ENCODE data around the gene NCK1. TPM values are rescaled to one million over a fixed set of nuclear protein-coding genes. Genes with fewer than 3 reads are reported as not detected.

The NCK1 gene
- total and polyA plus RNA-seq, 2 donors (not counting 1 experiment from before 2014, with no cell fraction given) = 59.5 to 62.7 TPM

- Histone ChIP-seq H3K36me3 (ENCODE audit: control insufficient read depth, insufficient read depth, low read length) (no peaks in the 10 kb centered on the region), H2AFZ (ENCODE audit: low read length) (no peak overlapping the region), H3K9me3 (ENCODE audit: control insufficient read depth, insufficient read depth, low read depth, low read length) (no peaks in the 10 kb centered on the region), H3K4me3 (replicated peaks in 1 of 4; ENCODE audit: control extremely low read depth in 1 of 4, insufficient read depth in 1 of 4, low read depth in 3 of 4, low read length in 4 of 4) (no peak overlapping the region), H3K79me2 (ENCODE audit: control insufficient read depth, insufficient read depth, low read length) (no peaks in the 10 kb centered on the region), H3K27ac (ENCODE audit: insufficient read depth, low read length) (no peak overlapping the region), H4K20me1 (ENCODE audit: control insufficient read depth, extremely low read depth, insufficient read depth, low read length) (no peaks in the 10 kb centered on the region), H3K9ac (ENCODE audit: insufficient read depth, low read length) (no peak overlapping the region), H3K4me1 (ENCODE audit: control insufficient read depth, extremely low read depth, insufficient read depth, low read length) (no peaks in the 10 kb centered on the region), H3K4me2 (ENCODE audit: extremely low read depth, insufficient read depth, low read length) (no peak overlapping the region), H3K27me3 (ENCODE audit: control insufficient read depth, insufficient read depth, low read length) (no peaks in the 10 kb centered on the region)
- TF ChIP-seq CTCF (conservative IDR thresholded peaks at IDR 0.05 in 1 of 2, IDR thresholded peaks at IDR 0.05 in 1 of 2; ENCODE audit: low read depth in 1 of 2, low read length in 2 of 2) = no peak
- TF ChIP-seq EZH2 (IDR thresholded peaks at IDR 0.05; ENCODE audit: low read length, missing control alignments) = no peak
- DNase-seq (ENCODE audit: low read depth in 2 of 2) = no peak
Observed at GRCh38 chr3:136973352-136973751, 111.3 kb downstream of the NCK1 start.

GRCh38 chr3:136974670-136975069 is 112.7 kb downstream of the NCK1 start:
- H3K27me3 ChIP-seq (ENCODE audit: control insufficient read depth, insufficient read depth, low read length) = no peaks in the 10 kb centered on the region
- H3K79me2 ChIP-seq (ENCODE audit: control insufficient read depth, insufficient read depth, low read length) = no peaks in the 10 kb centered on the region
- DNase-seq (ENCODE audit: low read depth in 2 of 2) = no peak
- H3K9ac ChIP-seq (ENCODE audit: insufficient read depth, low read length) = no peak overlapping the region
- no peak overlapping the region for H3K27ac ChIP-seq (ENCODE audit: insufficient read depth, low read length)
- no peaks in the 10 kb centered on the region for H3K4me1 ChIP-seq (ENCODE audit: control insufficient read depth, extremely low read depth, insufficient read depth, low read length)
- no peak overlapping the region for H3K4me2 ChIP-seq (ENCODE audit: extremely low read depth, insufficient read depth, low read length)
- H3K9me3 ChIP-seq (ENCODE audit: control insufficient read depth, insufficient read depth, low read depth, low read length) = no peaks in the 10 kb centered on the region
- H3K4me3 ChIP-seq (replicated peaks in 1 of 4; ENCODE audit: control extremely low read depth in 1 of 4, insufficient read depth in 1 of 4, low read depth in 3 of 4, low read length in 4 of 4) = no peak overlapping the region
- no peak overlapping the region for H2AFZ ChIP-seq (ENCODE audit: low read length)
- no peak for TF ChIP-seq EZH2 (IDR thresholded peaks at IDR 0.05; ENCODE audit: low read length, missing control alignments)
- TF ChIP-seq CTCF (conservative IDR thresholded peaks at IDR 0.05 in 1 of 2, IDR thresholded peaks at IDR 0.05 in 1 of 2; ENCODE audit: low read depth in 1 of 2, low read length in 2 of 2) = no peak
- no peaks in the 10 kb centered on the region for H3K36me3 ChIP-seq (ENCODE audit: control insufficient read depth, insufficient read depth, low read length)
- no peaks in the 10 kb centered on the region for H4K20me1 ChIP-seq (ENCODE audit: control insufficient read depth, extremely low read depth, insufficient read depth, low read length)

DNA sequence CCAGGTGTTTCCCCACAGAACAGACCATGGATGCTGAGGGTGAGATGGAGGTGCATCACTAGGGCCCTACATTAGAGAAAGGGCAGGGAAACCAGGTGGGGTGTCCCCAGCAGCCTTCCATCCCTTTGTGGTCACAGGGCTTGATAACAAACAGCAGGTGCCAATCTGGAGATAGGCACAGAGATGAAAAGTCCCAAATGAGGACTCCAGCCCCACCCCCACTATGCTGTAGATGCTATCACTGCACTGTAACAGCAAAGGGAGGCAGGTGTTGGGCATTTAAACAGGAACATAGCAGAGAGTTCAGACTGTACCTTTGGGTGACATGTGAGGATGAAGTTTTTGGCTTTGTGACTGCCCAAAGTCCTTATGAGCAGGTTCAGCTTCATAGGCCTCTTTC is 117.2 kb downstream of the NCK1 start:
- H3K9ac ChIP-seq (ENCODE audit: insufficient read depth, low read length) = no peak overlapping the region
- H3K36me3 ChIP-seq (ENCODE audit: control insufficient read depth, insufficient read depth, low read length) = no peaks in the 10 kb centered on the region
- H3K9me3 ChIP-seq (ENCODE audit: control insufficient read depth, insufficient read depth, low read depth, low read length) = no peaks in the 10 kb centered on the region
- DNase-seq (ENCODE audit: low read depth in 2 of 2) = no peak
- TF ChIP-seq CTCF (conservative IDR thresholded peaks at IDR 0.05 in 1 of 2, IDR thresholded peaks at IDR 0.05 in 1 of 2; ENCODE audit: low read depth in 1 of 2, low read length in 2 of 2) (no peak), EZH2 (IDR thresholded peaks at IDR 0.05; ENCODE audit: low read length, missing control alignments) (no peak)
- H3K27me3 ChIP-seq (ENCODE audit: control insufficient read depth, insufficient read depth, low read length) = no peaks in the 10 kb centered on the region
- no peaks in the 10 kb centered on the region for H4K20me1 ChIP-seq (ENCODE audit: control insufficient read depth, extremely low read depth, insufficient read depth, low read length)
- H3K27ac ChIP-seq (ENCODE audit: insufficient read depth, low read length) = no peak overlapping the region
- no peak overlapping the region for H2AFZ ChIP-seq (ENCODE audit: low read length)
- H3K4me3 ChIP-seq (replicated peaks in 1 of 4; ENCODE audit: control extremely low read depth in 1 of 4, insufficient read depth in 1 of 4, low read depth in 3 of 4, low read length in 4 of 4) = no peak overlapping the region
- no peaks in the 10 kb centered on the region for H3K4me1 ChIP-seq (ENCODE audit: control insufficient read depth, extremely low read depth, insufficient read depth, low read length)
- H3K79me2 ChIP-seq (ENCODE audit: control insufficient read depth, insufficient read depth, low read length) = no peaks in the 10 kb centered on the region
- no peak overlapping the region for H3K4me2 ChIP-seq (ENCODE audit: extremely low read depth, insufficient read depth, low read length)

Data from fibroblast of lung (primary cell).